Neural cell (in vitro differentiated cells): ENCODE results near the gene S100PBP. TPM values are rescaled to one million over a fixed set of nuclear protein-coding genes. Genes with fewer than 3 reads are reported as not detected.

Experiments used
- H2AFZ ChIP-seq: fragments of 200-600, 300-800 bp; sonication (generic), shearing (Covaris generic); 2 replicates; pipeline ENCODE4 v1.6.0; 2014; ENCODE audit warnings: low read depth, mild to moderate bottlenecking, antibody characterized with exemption, low read length, moderate library complexity
- H3F3A ChIP-seq: fragments of 200-600 bp; shearing (Covaris generic); 2 replicates; pipeline ENCODE4 v1.6.1; 2016; ENCODE audit warnings: mild to moderate bottlenecking, moderate library complexity, mixed read lengths, antibody characterized with exemption, low read length; ENCODE audit not compliant: insufficient read depth, poor library complexity, severe bottlenecking
- H3K27ac ChIP-seq: fragments of 200-600, 300-800 bp; sonication (generic), shearing (Covaris generic); 2 replicates; pipeline ENCODE4 v1.5.1; 2014; ENCODE audit warnings: mild to moderate bottlenecking, low read length, moderate library complexity
- H3K27me3 ChIP-seq: fragments of 300-800, 200-600 bp; sonication (generic), shearing (Covaris generic); 2 replicates; pipeline ENCODE4 v1.6.0; 2014; ENCODE audit warnings: mild to moderate bottlenecking, low read depth, low read length, moderate library complexity; ENCODE audit not compliant: insufficient read depth
- H3K36me3 ChIP-seq: fragments of 300-800, 200-600 bp; sonication (generic), shearing (Covaris generic); 2 replicates; pipeline ENCODE4 v1.5.1; 2014; ENCODE audit warnings: mild to moderate bottlenecking, antibody characterized with exemption, low read length, moderate library complexity; ENCODE audit not compliant: insufficient read depth
- H3K4me2 ChIP-seq: fragments of 300-800, 200-600 bp; sonication (generic), shearing (Covaris generic); 2 replicates; pipeline ENCODE4 v1.6.0; 2014; ENCODE audit warnings: mild to moderate bottlenecking, low read length
- H3K4me3 ChIP-seq: fragments of 300-800, 200-600 bp; sonication (generic), shearing (Covaris generic); 2 replicates; pipeline ENCODE4 v1.5.1; 2014; ENCODE audit warnings: mild to moderate bottlenecking, low read length, moderate library complexity
- H3K79me2 ChIP-seq: fragments of 200-600 bp; shearing (Covaris generic); replicated peaks from 2 replicates; pipeline ENCODE4 v1.6.0; 2014; ENCODE audit warnings: mild to moderate bottlenecking, low read length, moderate library complexity; ENCODE audit not compliant: insufficient read depth
- H3K9ac ChIP-seq: fragments of 300-800, 200-600 bp; sonication (generic), shearing (Covaris generic); 2 replicates; pipeline ENCODE4 v1.6.1; 2016; ENCODE audit warnings: mild to moderate bottlenecking, low read length, mixed read lengths
- H3K9me2 ChIP-seq: fragments of 200-600 bp; shearing (Covaris generic); 2 replicates; pipeline ENCODE4 v1.6.1; 2016; ENCODE audit warnings: mild to moderate bottlenecking, low read length, mixed read lengths; ENCODE audit not compliant: insufficient read depth
- H3K9me3 ChIP-seq: fragments of 200-600, 300-800 bp; sonication (generic), shearing (Covaris generic); 2 replicates; pipeline ENCODE4 v1.6.1; 2016; ENCODE audit warnings: mild to moderate bottlenecking, mixed run types, low read length, moderate library complexity, mixed read lengths
- H4K20me1 ChIP-seq: fragments of 200-600 bp; shearing (Covaris generic); 2 replicates; pipeline ENCODE4 v1.6.1; 2016; ENCODE audit warnings: mild to moderate bottlenecking, mixed run types; ENCODE audit not compliant: insufficient read depth
- CTCF ChIP-seq: fragments of 450-650 bp; IDR thresholded peaks from 2 replicates; pipeline ENCODE4 v1.5.1; 2014; ENCODE audit warnings: antibody characterized with exemption, mild to moderate bottlenecking, moderate library complexity; ENCODE audit not compliant: poor library complexity, severe bottlenecking
- EP300 ChIP-seq: fragments of 450-650 bp; conservative IDR thresholded peaks from 2 replicates; pipeline ENCODE4 v1.6.1; 2014; ENCODE audit warnings: antibody characterized with exemption, mild to moderate bottlenecking, moderate library complexity; ENCODE audit not compliant: poor library complexity, severe bottlenecking
- EZH2 ChIP-seq: fragments of 200-600, 300-800 bp; shearing (Covaris generic), sonication (generic); IDR thresholded peaks from 2 replicates; pipeline ENCODE4 v1.6.1; 2014; ENCODE audit warnings: antibody characterized with exemption, low read length, borderline replicate concordance, mild to moderate bottlenecking; ENCODE audit not compliant: insufficient read depth, poor library complexity, severe bottlenecking
- MXI1 ChIP-seq: fragments of 450-650 bp; conservative IDR thresholded peaks from 2 replicates; pipeline ENCODE4 v1.6.1; 2014; ENCODE audit warnings: antibody characterized with exemption, mild to moderate bottlenecking; ENCODE audit not compliant: poor library complexity, severe bottlenecking
- POLR2AphosphoS5 ChIP-seq: IDR thresholded peaks from 2 replicates; pipeline ENCODE4 v1.6.1; 2012
- RAD21 ChIP-seq: fragments of 450-650 bp; conservative IDR thresholded peaks from 2 replicates; pipeline ENCODE4 v1.6.1; 2014; ENCODE audit warnings: antibody characterized with exemption, mild to moderate bottlenecking, moderate library complexity
- REST ChIP-seq: IDR thresholded peaks from 2 replicates; pipeline ENCODE4 v1.6.1; 2012; ENCODE audit warnings: borderline replicate concordance
- SMC3 ChIP-seq: fragments of 450-650 bp; conservative IDR thresholded peaks from 2 replicates; pipeline ENCODE4 v1.6.1; 2014; ENCODE audit warnings: antibody characterized with exemption, mild to moderate bottlenecking, moderate library complexity; ENCODE audit not compliant: poor library complexity
- TAF1 ChIP-seq: IDR thresholded peaks from 2 replicates; pipeline ENCODE4 v1.6.1; 2012; ENCODE audit warnings: low read depth
- polyA plus RNA-seq: library from polyadenylated mRNA; depleted of rRNA; stranded (reverse); fragments of >200 nt; gene quantifications from 2 replicates; pipeline ENCODE4 v1.2.3, GENCODE V29; 2014

Gene S100PBP
- polyA plus RNA-seq, 1 donor from 2014 or later = 77.0 TPM

GRCh38 chr1:32865639-32866405 is 48.4 kb downstream of the S100PBP start:
- Histone ChIP-seq H3K27me3 (no peaks in the 10 kb centered on the region), H3K4me3 (no peak overlapping the region), H3K79me2 (no peaks in the 10 kb centered on the region), H4K20me1 (no peaks in the 10 kb centered on the region), H3K27ac (no peak overlapping the region), H3K9ac (no peak overlapping the region), H2AFZ (no peak overlapping the region), H3K36me3 (no peaks in the 10 kb centered on the region), H3K9me3 (no peaks in the 10 kb centered on the region), H3K9me2 (no peaks in the 10 kb centered on the region), H3K4me2 (no peak overlapping the region), H3F3A (no peaks in the 10 kb centered on the region)
- TF ChIP-seq RAD21 (no peak), TAF1 (no peak), MXI1 (no peak), CTCF (no peak), SMC3 (no peak), POLR2AphosphoS5 (no peak), REST (no peak), EZH2 (no peak), EP300 (no peak)

- Histone ChIP-seq H3K27me3 (peaks cover 8% of the 10 kb centered on the region), H3K79me2 (no peaks in the 10 kb centered on the region), H4K20me1 (no peaks in the 10 kb centered on the region), H3K4me3 (no peak overlapping the region), H3K36me3 (no peaks in the 10 kb centered on the region), H3K9me2 (no peaks in the 10 kb centered on the region), H3F3A (peaks cover 4% of the 10 kb centered on the region), H2AFZ (no peak overlapping the region), H3K4me2 (no peak overlapping the region), H3K9me3 (no peaks in the 10 kb centered on the region), H3K27ac (no peak overlapping the region), H3K9ac (no peak overlapping the region)
- no peak for TF ChIP-seq REST
- no peak for TF ChIP-seq CTCF
- no peak for TF ChIP-seq MXI1
- TF ChIP-seq EZH2 = no peak
- no peak for TF ChIP-seq POLR2AphosphoS5
- no peak for TF ChIP-seq SMC3
- no peak for TF ChIP-seq EP300
- TF ChIP-seq TAF1 = no peak
- TF ChIP-seq RAD21 = no peak
Observed at GRCh38 chr1:32867151-32867550, 49.7 kb downstream of the S100PBP start.
